IPS-20b (cell line): ENCODE data around the gene IL12RB2.

Experiments used
- H3K27ac ChIP-seq: one replicate; pipeline ENCODE4 v1.5.1; 2013; ENCODE audit warnings: low read length
- H3K27me3 ChIP-seq: 2 replicates; pipeline ENCODE4 v1.6.1; 2013; ENCODE audit warnings: mild to moderate bottlenecking, low read length, inconsistent platforms; ENCODE audit not compliant: insufficient read depth
- H3K36me3 ChIP-seq: 2 replicates; pipeline ENCODE4 v1.6.1; 2013; ENCODE audit warnings: low read depth, mild to moderate bottlenecking, inconsistent platforms, low read length, moderate library complexity; ENCODE audit not compliant: insufficient read depth
- H3K4me1 ChIP-seq: 2 replicates; pipeline ENCODE4 v1.6.1; 2013; ENCODE audit warnings: mild to moderate bottlenecking, control low read depth, inconsistent platforms, low read length, moderate library complexity; ENCODE audit not compliant: insufficient read depth
- H3K4me3 ChIP-seq: 2 replicates; pipeline ENCODE4 v1.5.1; 2013; ENCODE audit warnings: mild to moderate bottlenecking, low read length, inconsistent platforms
- H3K9ac ChIP-seq: 2 replicates; pipeline ENCODE4 v1.6.1; 2013; ENCODE audit warnings: low read depth, mild to moderate bottlenecking, inconsistent platforms, low read length, moderate library complexity
- H3K9me3 ChIP-seq: 2 replicates; pipeline ENCODE4 v1.6.1; 2013; ENCODE audit warnings: mild to moderate bottlenecking, low read depth, low read length, inconsistent platforms; ENCODE audit not compliant: insufficient read depth

IL12RB2 gene

DNA sequence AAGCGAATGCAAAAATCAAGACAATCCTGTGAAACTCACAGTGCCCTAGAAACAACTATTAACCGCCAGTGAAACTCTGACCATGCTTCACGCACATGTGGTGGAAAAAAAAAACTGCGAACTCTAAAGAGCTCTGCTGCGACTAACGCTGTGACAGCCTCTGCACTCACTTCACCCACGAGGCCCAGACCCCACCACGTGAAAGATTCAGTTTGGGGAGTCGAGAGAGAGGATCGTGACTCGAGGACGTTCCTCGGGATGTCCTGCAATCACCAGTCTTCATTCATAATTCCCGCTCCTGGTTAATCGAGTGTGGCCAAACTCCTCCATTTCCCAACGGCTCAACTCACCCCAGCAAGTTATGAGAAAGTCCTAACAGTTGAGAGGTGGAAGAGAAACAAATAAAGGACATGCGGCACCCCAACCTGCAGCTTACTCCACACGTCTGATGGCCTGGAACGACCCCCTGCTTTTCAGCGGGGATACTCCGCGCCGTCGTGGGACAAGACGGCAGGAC is 121.4 kb downstream of the IL12RB2 start:
- Histone ChIP-seq H3K36me3 (peaks cover 53% of the 10 kb centered on the region), H3K27ac (peak overlapping the region; percentile 86), H3K9ac (peak overlapping the region; percentile 98), H3K27me3 (no peaks in the 10 kb centered on the region), H3K9me3 (no peaks in the 10 kb centered on the region), H3K4me3 (peak overlapping the region; percentile 98), H3K4me1 (peaks cover 20% of the 10 kb centered on the region)

DNA sequence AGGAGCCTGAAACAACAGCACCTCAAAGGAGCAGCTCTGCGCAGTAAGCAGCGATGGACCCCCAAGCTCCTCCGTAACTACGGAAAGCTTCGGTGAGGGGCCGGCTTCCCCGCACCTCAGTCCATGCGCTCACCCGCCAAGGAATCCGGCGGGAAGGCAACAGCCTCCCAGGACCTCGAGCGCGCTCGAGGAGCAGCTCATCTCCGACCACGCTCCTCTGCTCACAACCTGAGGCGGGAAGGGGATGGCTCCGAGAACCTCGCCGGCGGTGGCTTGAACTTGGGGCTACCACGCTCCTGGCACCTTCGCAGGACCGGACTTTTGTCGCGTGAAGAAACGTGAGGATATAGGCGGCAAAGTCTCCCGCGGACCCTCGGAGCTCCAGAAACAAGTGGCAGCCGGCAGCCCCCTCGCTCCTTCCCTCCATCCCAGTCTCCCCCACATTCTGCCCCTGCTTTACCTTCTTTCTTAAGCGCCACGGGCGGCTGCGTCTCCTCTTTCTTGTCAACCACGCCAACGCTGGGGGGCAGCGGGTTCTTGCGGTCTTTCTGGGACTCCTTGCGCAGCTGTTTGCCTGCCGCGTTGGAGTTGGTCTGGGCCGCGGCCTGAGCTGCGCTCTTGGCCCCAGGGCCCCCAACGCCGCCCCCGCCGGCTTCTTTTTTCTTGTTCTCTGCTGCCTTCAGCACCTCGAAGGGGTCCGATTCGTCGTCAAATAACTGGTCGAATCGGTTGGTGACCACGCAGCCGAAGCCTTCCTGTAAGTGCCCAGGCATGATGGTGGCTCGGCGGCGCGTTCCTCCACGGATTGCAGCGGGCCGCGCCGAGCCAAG is 122.1 kb downstream of the IL12RB2 start:
- Histone ChIP-seq H3K27ac (peak overlapping the region; percentile 86), H3K36me3 (peaks cover 46% of the 10 kb centered on the region), H3K9me3 (no peaks in the 10 kb centered on the region), H3K4me3 (peak overlapping the region; percentile 98), H3K9ac (peak overlapping the region; percentile 98), H3K27me3 (no peaks in the 10 kb centered on the region), H3K4me1 (peaks cover 20% of the 10 kb centered on the region)

DNA sequence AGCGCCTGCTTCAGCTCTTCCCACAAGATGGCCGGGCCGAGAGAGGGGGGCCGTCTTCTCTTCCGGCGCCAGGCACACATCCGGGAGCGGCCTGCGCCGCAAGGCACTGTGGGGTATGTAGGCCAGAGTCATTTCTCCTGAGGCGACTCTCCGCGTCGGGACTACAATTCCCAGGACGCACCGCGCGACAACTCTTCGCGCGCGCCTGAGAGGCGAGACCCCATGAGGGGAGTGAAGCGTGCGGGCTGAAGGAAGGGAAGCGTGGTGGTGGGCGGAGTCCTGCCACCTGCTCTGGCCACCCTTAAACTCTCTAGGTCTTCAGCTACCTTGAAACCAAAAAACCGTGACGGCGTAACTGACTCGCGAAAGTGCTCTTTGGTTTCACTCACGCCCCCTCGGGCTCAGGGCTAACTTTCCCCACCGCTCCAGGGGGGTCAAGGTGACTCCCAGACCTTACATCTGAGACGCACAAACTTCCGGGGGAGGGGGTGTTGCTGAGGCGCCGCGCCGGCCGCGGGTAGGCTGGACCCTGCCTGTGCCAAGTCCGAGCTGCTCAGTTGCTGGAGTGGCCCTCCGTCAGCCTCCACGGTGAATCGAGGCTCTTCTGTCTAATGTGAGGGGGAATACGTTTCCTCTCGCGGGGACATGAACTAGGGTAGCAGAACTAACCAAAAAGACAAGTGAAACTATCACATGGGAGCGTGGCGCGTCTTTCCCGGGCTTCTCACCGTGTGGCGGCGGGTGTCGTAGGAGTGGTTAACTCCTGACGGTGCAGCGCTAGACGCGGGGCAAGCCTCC is 122.9 kb downstream of the IL12RB2 start, which contains the start of gene SERBP1:
SERBP1 (minus strand) TSS at position 45 of the 798 bp plus-strand sequence. CDS start 102 bp downstream, outside the sequence.
- H3K4me1 ChIP-seq: peaks cover 20% of the 10 kb centered on the region
- H3K36me3 ChIP-seq: peaks cover 38% of the 10 kb centered on the region

DNA sequence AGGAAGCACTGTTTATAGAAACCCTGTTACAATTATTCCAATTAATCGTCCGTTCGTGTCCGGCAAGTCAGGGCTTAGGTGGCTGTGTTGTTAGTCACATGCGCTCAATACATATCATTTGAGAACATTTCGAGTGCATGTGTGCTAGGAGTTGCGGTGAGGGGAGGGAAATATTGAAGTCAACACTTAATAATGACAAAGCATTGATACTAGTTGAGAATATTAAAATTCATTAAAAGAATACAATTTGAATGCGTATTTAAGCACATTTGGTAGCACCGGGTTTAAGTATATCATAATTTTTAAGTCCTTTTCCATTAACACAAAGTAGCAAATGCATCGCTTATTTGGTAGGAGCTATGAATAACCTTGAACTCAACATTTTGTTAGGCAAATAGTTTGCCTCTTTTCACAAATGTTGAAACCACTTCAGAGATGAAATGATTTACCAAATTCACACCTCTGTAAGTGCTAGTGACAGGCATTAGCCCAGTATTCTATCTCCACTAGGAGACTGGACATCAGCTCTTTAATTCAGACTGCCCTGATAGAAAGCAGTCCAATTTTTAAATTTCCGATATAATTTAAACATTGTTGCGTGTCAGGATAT is 123.6 kb downstream of the IL12RB2 start:
- no peaks in the 10 kb centered on the region for H3K27me3 ChIP-seq
- H3K4me1 ChIP-seq: peaks cover 20% of the 10 kb centered on the region
- H3K36me3 ChIP-seq: peaks cover 31% of the 10 kb centered on the region
- peak overlapping the region; percentile 89; the same call in 1 of the 2 replicates for H3K9ac ChIP-seq
- H3K27ac ChIP-seq: peak overlapping the region; percentile 95
- peak overlapping the region; percentile 98 for H3K4me3 ChIP-seq
- no peaks in the 10 kb centered on the region for H3K9me3 ChIP-seq

More for the DNA sequence above, 122.9 kb downstream of the IL12RB2 start, which contains the start of gene SERBP1:
- H3K27ac ChIP-seq: peak within 1 kb of the TSS; percentile 95
- H3K9ac ChIP-seq: peak within 1 kb of the TSS; percentile 98
- no peaks in the 10 kb centered on the region for H3K27me3 ChIP-seq
- H3K9me3 ChIP-seq: no peaks in the 10 kb centered on the region
- H3K4me3 ChIP-seq: peak within 1 kb of the TSS; percentile 98

DNA sequence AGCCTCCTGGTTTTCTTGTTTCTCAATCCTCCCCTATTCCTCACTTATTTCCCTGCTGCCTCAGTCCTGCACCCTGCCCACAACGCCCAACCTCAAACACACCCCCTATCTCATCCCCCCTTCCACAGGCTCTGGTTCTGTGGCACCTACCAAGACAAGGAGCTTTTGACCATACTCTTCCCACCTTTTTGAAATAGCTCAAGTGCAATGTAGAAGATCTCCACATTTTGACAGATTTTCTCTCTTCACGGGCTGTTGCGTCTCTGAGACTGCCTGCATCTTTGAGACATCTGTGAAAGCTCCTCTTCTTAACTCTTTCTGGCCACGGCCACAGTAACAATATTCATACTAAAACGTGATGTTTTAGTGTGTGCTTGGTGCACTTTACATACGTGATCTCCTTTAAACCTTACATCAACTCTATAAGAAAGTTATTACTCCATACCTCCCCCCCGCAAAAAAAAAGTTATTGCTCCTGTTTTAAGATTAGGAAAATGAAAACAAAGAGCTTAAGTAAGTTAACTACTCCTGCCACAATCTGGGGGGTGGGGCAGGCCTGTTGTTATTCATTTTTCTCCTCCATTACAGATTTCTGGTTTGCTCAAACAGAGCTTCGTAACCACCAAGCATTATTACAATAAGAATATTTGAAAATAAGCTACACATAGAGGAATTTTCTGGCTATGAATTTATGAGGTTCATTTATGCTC is 124.4 kb downstream of the IL12RB2 start:
- H3K9ac ChIP-seq: peak overlapping the region; percentile 64; the same call in 1 of the 2 replicates
- H3K4me3 ChIP-seq: peak overlapping the region; percentile 98
- H3K27ac ChIP-seq: no peak overlapping the region
- H3K4me1 ChIP-seq: peaks cover 15% of the 10 kb centered on the region; the same call in 1 of the 2 replicates
- peaks cover 24% of the 10 kb centered on the region for H3K36me3 ChIP-seq
- no peaks in the 10 kb centered on the region for H3K27me3 ChIP-seq
- H3K9me3 ChIP-seq: no peaks in the 10 kb centered on the region

DNA sequence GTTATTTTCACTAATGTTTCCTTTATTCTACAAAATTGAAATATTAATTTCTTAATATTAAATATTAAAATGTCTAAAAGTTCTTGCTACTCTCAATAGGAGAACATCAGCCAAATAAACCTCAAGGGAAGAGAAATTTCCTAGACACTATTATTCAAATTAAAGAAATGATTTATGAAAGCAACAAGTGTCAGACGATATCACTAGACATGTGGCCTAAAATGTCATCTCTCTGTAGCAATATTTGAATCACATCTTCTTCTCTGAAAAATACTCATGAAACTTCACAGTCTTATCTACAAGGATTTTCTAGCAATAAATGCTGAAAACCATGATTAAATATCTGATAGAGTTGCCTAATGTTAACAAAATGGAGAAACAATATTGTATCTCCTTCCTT is 125.1 kb downstream of the IL12RB2 start:
- Histone ChIP-seq H3K27ac (no peak overlapping the region), H3K9me3 (no peaks in the 10 kb centered on the region), H3K36me3 (peaks cover 17% of the 10 kb centered on the region), H3K4me3 (no peak overlapping the region), H3K4me1 (peaks cover 10% of the 10 kb centered on the region; the same call in 1 of the 2 replicates), H3K27me3 (no peaks in the 10 kb centered on the region), H3K9ac (no peak overlapping the region)

DNA sequence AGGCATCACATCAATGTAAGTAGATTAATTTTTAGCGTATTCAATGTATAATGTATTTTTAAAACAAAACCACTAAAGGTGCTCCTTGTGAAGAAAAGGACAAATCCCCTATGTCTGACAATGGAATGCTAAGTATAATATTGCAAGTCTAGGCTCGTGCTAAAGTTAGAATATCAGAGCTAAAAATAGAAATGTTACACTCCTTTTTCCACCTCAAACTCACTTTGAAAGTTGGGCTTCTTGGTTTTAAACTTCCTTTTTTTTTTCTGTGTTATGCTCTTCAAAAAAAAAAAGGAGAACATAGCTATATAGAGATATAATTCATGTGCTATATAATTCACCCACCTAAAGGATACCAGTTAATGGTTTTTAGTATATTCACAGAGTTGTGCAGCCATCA is 126.2 kb downstream of the IL12RB2 start:
- H3K4me3 ChIP-seq: no peak overlapping the region
- no peak overlapping the region for H3K9ac ChIP-seq
- H3K27ac ChIP-seq: no peak overlapping the region
- H3K4me1 ChIP-seq: peaks cover 10% of the 10 kb centered on the region; the same call in 1 of the 2 replicates
- peaks cover 6% of the 10 kb centered on the region for H3K36me3 ChIP-seq
- H3K9me3 ChIP-seq: no peaks in the 10 kb centered on the region
- H3K27me3 ChIP-seq: no peaks in the 10 kb centered on the region

DNA sequence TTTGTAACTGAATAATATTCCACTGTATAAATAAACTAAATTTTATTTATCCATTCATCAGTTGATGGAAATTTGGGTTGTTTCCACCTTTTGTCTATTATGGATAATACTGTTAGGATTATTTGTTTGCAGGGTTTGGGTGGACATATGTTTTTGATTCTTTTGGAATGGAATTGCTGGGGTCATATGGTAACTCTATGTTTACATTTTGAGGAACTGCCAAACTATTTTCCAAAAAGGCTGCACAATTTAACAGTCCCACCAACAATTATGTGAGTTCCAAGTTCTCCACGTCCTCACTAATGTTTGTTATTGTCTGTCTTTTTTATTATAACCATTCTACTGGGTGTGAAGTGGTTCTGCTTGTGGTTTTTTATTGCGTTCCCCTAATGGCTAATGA is 126.8 kb downstream of the IL12RB2 start:
- H3K36me3 ChIP-seq: no peaks in the 10 kb centered on the region; the same call in 1 of the 2 replicates
- H3K9me3 ChIP-seq: no peaks in the 10 kb centered on the region
- H3K4me3 ChIP-seq: no peak overlapping the region
- H3K9ac ChIP-seq: no peak overlapping the region
- no peaks in the 10 kb centered on the region for H3K27me3 ChIP-seq
- peaks cover 10% of the 10 kb centered on the region; the same call in 1 of the 2 replicates for H3K4me1 ChIP-seq
- no peak overlapping the region for H3K27ac ChIP-seq

DNA sequence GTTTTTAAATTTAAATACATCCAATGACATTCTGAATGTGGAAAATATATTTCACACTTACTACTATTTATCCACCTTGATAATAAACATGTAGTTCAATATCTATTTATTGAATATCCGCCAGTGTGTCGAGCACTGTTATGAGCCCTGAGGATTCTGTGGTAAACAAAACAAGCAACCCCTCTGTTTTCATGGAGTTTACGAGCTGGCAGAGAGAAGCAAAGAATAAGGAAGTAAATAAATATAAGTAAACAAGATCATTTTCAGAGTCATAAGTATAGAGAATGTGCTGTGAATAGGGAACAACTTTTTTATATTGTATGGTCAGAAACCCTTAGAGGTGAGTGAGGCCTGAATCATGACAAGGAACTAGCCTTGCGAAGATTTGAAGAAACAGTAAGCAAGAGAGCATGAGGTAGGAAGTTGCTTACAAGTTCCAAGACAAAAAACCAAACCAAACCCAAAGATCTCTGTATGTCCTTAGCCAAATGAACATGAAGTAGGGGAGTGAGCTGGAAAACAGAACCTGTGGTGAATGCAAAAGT is 128.9 kb downstream of the IL12RB2 start:
- peaks cover 9% of the 10 kb centered on the region; the same call in 1 of the 2 replicates for H3K4me1 ChIP-seq
- H3K4me3 ChIP-seq: no peak overlapping the region
- no peaks in the 10 kb centered on the region for H3K27me3 ChIP-seq
- H3K9me3 ChIP-seq: no peaks in the 10 kb centered on the region
- no peak overlapping the region for H3K27ac ChIP-seq
- H3K9ac ChIP-seq: no peak overlapping the region
- no peaks in the 10 kb centered on the region for H3K36me3 ChIP-seq

DNA sequence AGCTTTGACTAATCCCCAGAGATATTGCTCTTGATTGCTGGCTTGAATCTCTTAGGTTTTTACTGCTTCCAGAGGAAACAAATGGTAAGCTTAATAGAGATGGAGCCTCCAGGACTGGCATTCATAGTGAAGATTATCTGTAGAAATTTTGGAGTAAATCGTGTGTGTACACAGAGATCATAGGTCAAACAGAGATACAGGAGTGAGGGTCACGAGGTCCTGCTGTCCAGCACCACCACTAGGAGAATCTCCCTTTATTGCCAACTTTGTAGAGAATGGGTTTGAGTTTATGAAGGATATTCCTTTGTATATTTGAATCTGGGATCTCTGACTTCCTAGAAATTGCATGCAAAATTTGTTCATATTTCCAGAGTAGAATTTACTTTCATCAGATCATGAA is 130.3 kb downstream of the IL12RB2 start:
- Histone ChIP-seq H3K9me3 (no peaks in the 10 kb centered on the region), H3K27ac (no peak overlapping the region), H3K27me3 (no peaks in the 10 kb centered on the region), H3K4me1 (no peaks in the 10 kb centered on the region), H3K4me3 (no peak overlapping the region), H3K36me3 (no peaks in the 10 kb centered on the region), H3K9ac (no peak overlapping the region)
